NCI-H146 treated with DMSO at 0.1 percent for 48 hours (cell line): Measurements from ENCODE around the gene DTHD1.

Source experiments
- DNase-seq: peaks from one replicate; lab custom pipeline; 2025; ENCODE audit not compliant: unreplicated experiment; lab: John Stamatoyannopoulos, UW

The DTHD1 gene

GRCh38 chr4:36281384-36282106 lies at the start of gene DTHD1:
TSS of gene DTHD1 (plus strand) at chr4:36281616. CDS start at chr4:36281759, 143 bp downstream.
- no peak for DNase-seq

- no peak for DNase-seq
Observed at GRCh38 chr4:36233567-36234266, 47.7 kb upstream of the DTHD1 start.

- DNase-seq, result no peak
Observed at GRCh38 chr4:36235306-36235705, 46.1 kb upstream of the DTHD1 start.

- DNase-seq, result no peak
Observed at GRCh38 chr4:36236159-36236558, 45.3 kb upstream of the DTHD1 start.

- no peak for DNase-seq
Observed at GRCh38 chr4:36237366-36238313, 43.8 kb upstream of the DTHD1 start.

GRCh38 chr4:36241771-36242170 lies 39.6 kb upstream of the DTHD1 start:
- no peak for DNase-seq

- no peak for DNase-seq
Observed at GRCh38 chr4:36242629-36243354, 38.6 kb upstream of the DTHD1 start.

- DNase-seq, result peak; percentile 67
Observed at GRCh38 chr4:36243355-36244256, 37.8 kb upstream of the DTHD1 start.

- DNase-seq, result peak; percentile 55
Observed at GRCh38 chr4:36244257-36245082, 36.9 kb upstream of the DTHD1 start, which contains the start of gene ARAP2. TSS of gene ARAP2 (minus strand) at chr4:36244514. CDS start at chr4:36229486, 15,028 bp downstream.

- no peak for DNase-seq
Observed at GRCh38 chr4:36249610-36250009, 31.8 kb upstream of the DTHD1 start.

GRCh38 chr4:36251983-36252382 lies 29.4 kb upstream of the DTHD1 start:
- no peak for DNase-seq

GRCh38 chr4:36254371-36254770 lies 27.0 kb upstream of the DTHD1 start:
- no peak for DNase-seq

GRCh38 chr4:36255577-36255976 lies 25.8 kb upstream of the DTHD1 start:
- DNase-seq, result no peak

- DNase-seq, result no peak
Observed at GRCh38 chr4:36256398-36256891, 25.0 kb upstream of the DTHD1 start.

- no peak for DNase-seq
Observed at GRCh38 chr4:36260731-36261130, 20.7 kb upstream of the DTHD1 start.

GRCh38 chr4:36264207-36264826 lies 17.1 kb upstream of the DTHD1 start:
- DNase-seq, result no peak

- no peak for DNase-seq
Observed at GRCh38 chr4:36267486-36268268, 13.7 kb upstream of the DTHD1 start.
